ENCODE data around the gene CDHR5. TPM values are rescaled to one million over a fixed set of nuclear protein-coding genes. Genes with fewer than 3 reads are reported as not detected.
A peak's percentile ranks its signal among the peaks of the same experiment; 100 is the strongest.

CDHR5 gene
- total RNA-seq, 4 donors from 2014 or later = 0.95 to 1.8 TPM; not detected in 2

- peaks cover 40 to 43% of the 10 kb centered on the region in 2 donors for H3K4me1 ChIP-seq
- peak; percentile 61 to 75 for ATAC-seq
- H3K27ac ChIP-seq = peak within 1 kb of the TSS; percentile 91 to 94 (median 93)
- peak within 1 kb of the TSS; percentile 66 to 85 (median 77) for H3K4me3 ChIP-seq
- in situ Hi-C loops (cut with MboI; ENCODE audit: low sequenced_read_pairs in 4 of 4) = no loop called here
- no peaks in the 10 kb centered on the region for H3K9me3 ChIP-seq
- intact Hi-C loops (cut with DNase I; ENCODE audit: low total_unique reads) = loop anchor here (2.0 kb wide), 1 partner anchor 47 kb away; no protein-coding TSS in a partner anchor
- peaks cover 0 to 21% of the 10 kb centered on the region in 2 donors for H3K36me3 ChIP-seq
- DNase-seq = peak; percentile 87 to 92
- TF ChIP-seq POLR2A (IDR thresholded peaks at IDR 0.05) = peak; percentile 84 to 92
- TF ChIP-seq CTCF (IDR thresholded peaks at IDR 0.05 in 4 of 5, conservative IDR thresholded peaks at IDR 0.05 in 1 of 5) = no peak
- H3K27me3 ChIP-seq = no peaks in the 10 kb centered on the region
These were observed 9.0 kb downstream of the CDHR5 start, which contains the start of gene IRF7 for GRCh38 chr11:615504-616319. IRF7 (minus strand) TSS chr11:615950; CDS start chr11:615364, 586 bp downstream.

- DNase-seq (peak; percentile 62 to 80), ATAC-seq (peak; percentile 27 to 51)
- H3K36me3 ChIP-seq = peaks cover 0 to 30% of the 10 kb centered on the region in 2 donors
- in situ Hi-C loops (cut with MboI; ENCODE audit: low sequenced_read_pairs in 4 of 4) = no loop called here
- H3K9me3 ChIP-seq = no peaks in the 10 kb centered on the region
- H3K4me1 ChIP-seq = peaks cover 40 to 43% of the 10 kb centered on the region in 2 donors
- intact Hi-C loops (cut with DNase I; ENCODE audit: low total_unique reads) = loop anchor here (2.0 kb wide), 1 partner anchor 46 kb away; no protein-coding TSS in a partner anchor
- H3K27me3 ChIP-seq = no peaks in the 10 kb centered on the region
- H3K4me3 ChIP-seq = peak overlapping the region; percentile 66 to 85 (median 77)
- H3K27ac ChIP-seq = peak overlapping the region; percentile 91 to 94 (median 93)
- TF ChIP-seq CTCF (IDR thresholded peaks at IDR 0.05 in 4 of 5, conservative IDR thresholded peaks at IDR 0.05 in 1 of 5) (no peak), POLR2A (IDR thresholded peaks at IDR 0.05) (no peak)
These were observed 9.9 kb downstream of the CDHR5 start for GRCh38 chr11:614623-615503.

- ATAC-seq = no peak
- Histone ChIP-seq H3K27ac (peak overlapping the region; percentile 91 to 94 (median 93)), H3K4me1 (peaks cover 40 to 43% of the 10 kb centered on the region in 2 donors), H3K4me3 (peak overlapping the region in 2 of 4 donors; percentile 82 to 85), H3K9me3 (no peaks in the 10 kb centered on the region), H3K27me3 (no peaks in the 10 kb centered on the region), H3K36me3 (peaks cover 0 to 37% of the 10 kb centered on the region in 2 donors)
- DNase-seq = no peak
- intact Hi-C loops (cut with DNase I; ENCODE audit: low total_unique reads) = loop anchor here (2.0 kb wide), 1 partner anchor 45 kb away; no protein-coding TSS in a partner anchor
- TF ChIP-seq POLR2A (IDR thresholded peaks at IDR 0.05) (no peak), CTCF (IDR thresholded peaks at IDR 0.05 in 4 of 5, conservative IDR thresholded peaks at IDR 0.05 in 1 of 5) (no peak)
- in situ Hi-C loops (cut with MboI; ENCODE audit: low sequenced_read_pairs in 4 of 4) = no loop called here
These were observed 10.6 kb downstream of the CDHR5 start for GRCh38 chr11:614021-614622.

GRCh38 chr11:613369-613968 lies 11.3 kb downstream of the CDHR5 start:
- H3K4me3 ChIP-seq = peak overlapping the region in 1 of 4 donors; percentile 82
- no peaks in the 10 kb centered on the region for H3K27me3 ChIP-seq
- intact Hi-C loops (cut with DNase I; ENCODE audit: low total_unique reads) = no loop called here
- DNase-seq (peak in 1 of 2 donors; percentile 73), ATAC-seq (no peak)
- peak overlapping the region; percentile 91 to 94 (median 94) for H3K27ac ChIP-seq
- TF ChIP-seq CTCF (IDR thresholded peaks at IDR 0.05 in 4 of 5, conservative IDR thresholded peaks at IDR 0.05 in 1 of 5) = no peak
- TF ChIP-seq POLR2A (IDR thresholded peaks at IDR 0.05) = no peak
- peaks cover 0 to 44% of the 10 kb centered on the region in 2 donors for H3K36me3 ChIP-seq
- peaks cover 40 to 43% of the 10 kb centered on the region in 2 donors for H3K4me1 ChIP-seq
- in situ Hi-C loops (cut with MboI; ENCODE audit: low sequenced_read_pairs in 4 of 4) = no loop called here
- no peaks in the 10 kb centered on the region for H3K9me3 ChIP-seq

Measured in gastrocnemius medialis (tissue), 4 donors.